Measurements from ENCODE around the gene HES7.

The HES7 gene

GRCh38 chr17:8122924-8123694 is 797 bp downstream of the HES7 start:
- H3K27me3 ChIP-seq (ENCODE audit: control insufficient read depth in 2 of 2, insufficient read depth in 2 of 2, low read length in 2 of 2), result peaks cover 27 to 33% of the 10 kb centered on the region in 2 donors

DNA sequence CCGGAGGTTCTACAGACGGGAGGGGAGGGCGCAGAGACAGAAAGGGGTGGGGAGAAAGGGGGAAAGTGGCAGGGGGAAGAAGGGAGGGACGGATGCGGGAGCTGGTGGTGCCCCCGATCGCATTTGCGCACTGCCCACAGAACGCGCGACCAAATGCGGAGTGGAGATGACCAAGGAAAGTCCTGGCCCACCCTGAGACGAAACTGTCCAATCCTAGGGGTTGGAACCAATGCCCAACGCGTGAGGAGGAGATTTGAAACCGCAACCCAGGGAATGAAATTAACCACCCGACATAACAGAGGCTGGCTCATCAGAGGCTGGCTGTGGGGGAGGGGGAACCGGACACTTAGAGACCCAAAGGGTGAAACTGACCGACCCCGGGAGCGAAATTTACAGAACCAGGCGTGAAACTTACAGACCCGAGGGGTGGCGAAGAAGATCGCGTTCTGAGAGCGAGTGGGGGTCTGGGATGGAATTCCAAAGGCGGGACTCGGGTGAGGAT is 1.4 kb downstream of the HES7 start:
- Histone ChIP-seq H3K4me3 (ENCODE audit: low read length in 2 of 2) (peak overlapping the region; percentile 68), H3K9ac (ENCODE audit: low read depth in 1 of 2, low read length in 2 of 2) (peak overlapping the region in 1 of 2 donors; percentile 24), H3K36me3 (ENCODE audit: control insufficient read depth in 2 of 2, insufficient read depth in 2 of 2, low read length in 2 of 2) (no peaks in the 10 kb centered on the region), H3K4me1 (ENCODE audit: control insufficient read depth in 2 of 2, insufficient read depth in 2 of 2, low read length in 2 of 2) (peaks cover 68 to 82% of the 10 kb centered on the region in 2 donors), H3K27me3 (ENCODE audit: control insufficient read depth in 2 of 2, insufficient read depth in 2 of 2, low read length in 2 of 2) (peaks cover 30 to 39% of the 10 kb centered on the region in 2 donors), H3K27ac (ENCODE audit: low read depth in 2 of 2, low read length in 2 of 2) (no peak overlapping the region), H3K9me3 (ENCODE audit: control insufficient read depth in 2 of 2, low read length in 2 of 2) (no peaks in the 10 kb centered on the region)

More at GRCh38 chr17:8122924-8123694, 797 bp downstream of the HES7 start:
- peaks cover 61 to 76% of the 10 kb centered on the region in 2 donors for H3K4me1 ChIP-seq (ENCODE audit: control insufficient read depth in 2 of 2, insufficient read depth in 2 of 2, low read length in 2 of 2)
- H3K9ac ChIP-seq (ENCODE audit: low read depth in 1 of 2, low read length in 2 of 2), result peak overlapping the region in 1 of 2 donors; percentile 29
- H3K27ac ChIP-seq (ENCODE audit: low read depth in 2 of 2, low read length in 2 of 2), result no peak overlapping the region
- no peaks in the 10 kb centered on the region for H3K36me3 ChIP-seq (ENCODE audit: control insufficient read depth in 2 of 2, insufficient read depth in 2 of 2, low read length in 2 of 2)
- no peaks in the 10 kb centered on the region for H3K9me3 ChIP-seq (ENCODE audit: control insufficient read depth in 2 of 2, low read length in 2 of 2)
- H3K4me3 ChIP-seq (ENCODE audit: low read length in 2 of 2), result peak overlapping the region; percentile 68

DNA sequence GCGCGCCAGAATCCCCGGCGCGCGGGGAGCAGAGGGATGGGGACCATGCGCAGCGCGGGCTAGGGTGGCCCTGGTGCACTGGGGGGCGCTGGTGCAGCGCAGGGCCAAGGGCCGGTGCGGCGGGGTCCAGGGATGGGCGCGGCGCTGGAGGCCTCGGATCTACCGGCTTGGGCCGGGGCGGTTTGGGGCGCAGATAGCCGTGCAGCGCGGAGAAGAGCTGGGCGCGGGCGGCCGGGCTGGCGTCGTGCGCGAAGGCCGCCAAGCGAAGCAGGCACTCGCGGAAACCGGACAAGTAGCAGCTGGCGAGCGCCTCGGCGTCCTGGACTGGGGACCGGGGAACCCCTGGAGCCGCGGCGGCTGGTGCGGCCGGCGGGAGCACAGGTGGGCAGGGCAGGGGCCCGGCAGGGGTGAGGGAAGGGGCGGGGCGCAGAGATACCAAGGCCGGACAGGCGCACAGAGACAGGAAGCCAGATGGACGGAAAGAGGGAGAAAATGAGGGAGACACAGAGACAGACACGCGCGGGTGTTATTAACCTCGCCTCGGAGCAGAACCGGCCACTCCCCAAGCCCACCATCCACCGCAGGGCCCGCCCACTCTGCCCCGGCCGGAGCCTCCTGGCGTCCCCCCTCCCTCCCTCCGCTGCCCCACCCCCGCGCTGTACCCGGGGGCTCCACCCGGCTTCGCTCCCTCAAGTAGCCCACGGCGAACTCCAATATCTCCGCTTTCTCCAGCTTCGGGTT is 2.1 kb downstream of the HES7 start:
- Histone ChIP-seq H3K4me1 (ENCODE audit: control insufficient read depth in 2 of 2, insufficient read depth in 2 of 2, low read length in 2 of 2) (peaks cover 63 to 80% of the 10 kb centered on the region in 2 donors), H3K27me3 (ENCODE audit: control insufficient read depth in 2 of 2, insufficient read depth in 2 of 2, low read length in 2 of 2) (peaks cover 32 to 41% of the 10 kb centered on the region in 2 donors), H3K4me3 (ENCODE audit: low read length in 2 of 2) (peak overlapping the region; percentile 68), H3K9ac (ENCODE audit: low read depth in 1 of 2, low read length in 2 of 2) (peak overlapping the region in 1 of 2 donors; percentile 35), H3K9me3 (ENCODE audit: control insufficient read depth in 2 of 2, low read length in 2 of 2) (no peaks in the 10 kb centered on the region), H3K36me3 (ENCODE audit: control insufficient read depth in 2 of 2, insufficient read depth in 2 of 2, low read length in 2 of 2) (no peaks in the 10 kb centered on the region), H3K27ac (ENCODE audit: low read depth in 2 of 2, low read length in 2 of 2) (no peak overlapping the region)

GRCh38 chr17:8121407-8121680 is 2.6 kb downstream of the HES7 start:
- H3K9ac ChIP-seq (ENCODE audit: low read depth in 1 of 2, low read length in 2 of 2), result no peak overlapping the region
- no peaks in the 10 kb centered on the region for H3K9me3 ChIP-seq (ENCODE audit: control insufficient read depth in 2 of 2, low read length in 2 of 2)
- H3K4me3 ChIP-seq (ENCODE audit: low read length in 2 of 2), result peak overlapping the region; percentile 68 to 85
- H3K36me3 ChIP-seq (ENCODE audit: control insufficient read depth in 2 of 2, insufficient read depth in 2 of 2, low read length in 2 of 2), result no peaks in the 10 kb centered on the region
- no peak overlapping the region for H3K27ac ChIP-seq (ENCODE audit: low read depth in 2 of 2, low read length in 2 of 2)
- H3K27me3 ChIP-seq (ENCODE audit: control insufficient read depth in 2 of 2, insufficient read depth in 2 of 2, low read length in 2 of 2), result peaks cover 38 to 46% of the 10 kb centered on the region in 2 donors
- peaks cover 60 to 77% of the 10 kb centered on the region in 2 donors for H3K4me1 ChIP-seq (ENCODE audit: control insufficient read depth in 2 of 2, insufficient read depth in 2 of 2, low read length in 2 of 2)

DNA sequence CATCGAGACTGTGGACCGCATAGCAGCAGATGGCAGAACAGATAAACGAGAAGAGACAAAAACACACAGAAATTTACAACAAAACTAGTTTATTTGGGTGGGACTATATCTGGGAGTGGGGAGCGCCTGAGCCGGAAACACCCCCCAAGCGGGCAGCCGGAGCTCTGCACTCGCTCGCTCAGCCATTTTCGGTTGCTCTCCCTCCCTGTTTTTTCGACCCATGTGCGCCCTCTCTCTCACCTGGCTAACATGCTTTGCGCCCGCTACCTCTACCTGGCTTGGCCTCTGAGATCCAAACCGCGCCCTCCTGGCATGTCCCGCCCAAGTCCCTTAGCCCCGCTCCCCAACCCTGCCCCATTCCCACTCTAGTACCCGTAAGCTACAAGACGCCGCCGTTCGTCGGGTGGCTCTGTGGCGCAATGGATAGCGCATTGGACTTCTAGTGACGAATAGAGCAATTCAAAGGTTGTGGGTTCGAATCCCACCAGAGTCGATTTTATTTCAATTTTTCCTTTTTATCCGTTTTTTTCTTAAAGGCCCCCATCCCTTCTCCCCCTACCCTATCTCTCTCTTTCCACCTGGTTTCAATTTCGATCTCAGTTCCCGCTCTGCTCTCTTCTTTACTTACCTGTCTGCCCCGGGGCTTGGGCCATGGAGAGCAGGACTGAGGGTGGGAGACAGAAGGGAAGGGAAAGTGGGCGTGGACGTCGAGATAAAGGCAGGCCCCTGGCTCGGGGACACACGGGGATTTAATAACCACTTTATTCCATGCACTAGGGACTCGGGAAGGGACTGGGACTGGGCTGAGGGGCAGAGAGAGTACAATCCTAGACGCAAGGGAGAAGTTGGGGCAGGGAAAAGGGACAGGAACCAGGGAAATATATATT is 3.1 kb downstream of the HES7 start:
- peaks cover 43 to 51% of the 10 kb centered on the region in 2 donors for H3K27me3 ChIP-seq (ENCODE audit: control insufficient read depth in 2 of 2, insufficient read depth in 2 of 2, low read length in 2 of 2)
- no peaks in the 10 kb centered on the region for H3K36me3 ChIP-seq (ENCODE audit: control insufficient read depth in 2 of 2, insufficient read depth in 2 of 2, low read length in 2 of 2)
- peak overlapping the region; percentile 41 to 85 for H3K4me3 ChIP-seq (ENCODE audit: low read length in 2 of 2)
- H3K27ac ChIP-seq (ENCODE audit: low read depth in 2 of 2, low read length in 2 of 2), result peak overlapping the region in 1 of 2 donors; percentile 24
- H3K9ac ChIP-seq (ENCODE audit: low read depth in 1 of 2, low read length in 2 of 2), result peak overlapping the region in 1 of 2 donors; percentile 15
- H3K9me3 ChIP-seq (ENCODE audit: control insufficient read depth in 2 of 2, low read length in 2 of 2), result no peaks in the 10 kb centered on the region
- H3K4me1 ChIP-seq (ENCODE audit: control insufficient read depth in 2 of 2, insufficient read depth in 2 of 2, low read length in 2 of 2), result peaks cover 54 to 73% of the 10 kb centered on the region in 2 donors

DNA sequence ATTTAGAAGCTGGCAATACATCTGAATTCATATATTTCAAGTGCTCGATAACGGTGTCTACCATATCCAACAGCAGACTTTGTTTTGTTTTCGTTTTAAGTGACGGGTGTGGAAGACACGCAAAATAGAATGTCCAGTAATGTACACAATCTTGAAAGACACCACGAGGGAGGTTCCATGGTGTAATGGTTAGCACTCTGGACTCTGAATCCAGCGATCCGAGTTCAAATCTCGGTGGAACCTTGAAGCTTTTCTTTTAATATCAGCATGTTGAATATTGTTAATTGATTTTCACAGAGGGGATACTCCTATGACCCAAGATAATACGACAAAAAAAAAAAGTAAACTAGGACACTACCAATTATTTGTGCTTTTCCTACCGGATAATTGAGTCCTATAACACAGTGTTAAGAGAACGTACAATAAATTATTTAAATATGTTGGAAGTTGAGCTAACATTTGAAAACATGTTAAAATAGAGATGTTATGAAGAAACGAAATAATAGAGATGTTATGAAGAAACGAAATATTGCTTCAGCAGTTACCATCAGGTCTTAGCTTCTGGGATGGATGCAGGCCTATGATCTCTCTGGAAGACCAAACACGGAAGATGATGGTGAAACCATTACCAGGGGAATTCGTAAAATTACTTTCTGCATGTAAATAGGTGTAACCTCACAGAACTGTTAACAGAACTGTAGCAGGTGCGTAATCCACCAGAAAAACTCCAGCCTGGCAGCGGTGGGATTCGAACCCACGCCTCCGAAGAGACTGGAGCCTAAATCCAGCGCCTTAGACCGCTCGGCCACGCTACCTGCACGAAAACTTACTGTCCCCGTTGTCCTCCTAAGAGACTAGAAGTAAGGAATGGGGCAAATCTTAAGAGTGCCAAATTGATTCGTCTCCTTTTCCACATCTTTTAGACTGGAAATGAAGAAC is 4.1 kb downstream of the HES7 start:
- Histone ChIP-seq H3K4me3 (ENCODE audit: low read length in 2 of 2) (peak overlapping the region; percentile 69 to 85), H3K4me1 (ENCODE audit: control insufficient read depth in 2 of 2, insufficient read depth in 2 of 2, low read length in 2 of 2) (peaks cover 46 to 63% of the 10 kb centered on the region in 2 donors), H3K9me3 (ENCODE audit: control insufficient read depth in 2 of 2, low read length in 2 of 2) (no peaks in the 10 kb centered on the region), H3K27ac (ENCODE audit: low read depth in 2 of 2, low read length in 2 of 2) (peak overlapping the region in 1 of 2 donors; percentile 24), H3K9ac (ENCODE audit: low read depth in 1 of 2, low read length in 2 of 2) (peak overlapping the region in 1 of 2 donors; percentile 45), H3K36me3 (ENCODE audit: control insufficient read depth in 2 of 2, insufficient read depth in 2 of 2, low read length in 2 of 2) (no peaks in the 10 kb centered on the region), H3K27me3 (ENCODE audit: control insufficient read depth in 2 of 2, insufficient read depth in 2 of 2, low read length in 2 of 2) (peaks cover 48 to 54% of the 10 kb centered on the region in 2 donors)

DNA sequence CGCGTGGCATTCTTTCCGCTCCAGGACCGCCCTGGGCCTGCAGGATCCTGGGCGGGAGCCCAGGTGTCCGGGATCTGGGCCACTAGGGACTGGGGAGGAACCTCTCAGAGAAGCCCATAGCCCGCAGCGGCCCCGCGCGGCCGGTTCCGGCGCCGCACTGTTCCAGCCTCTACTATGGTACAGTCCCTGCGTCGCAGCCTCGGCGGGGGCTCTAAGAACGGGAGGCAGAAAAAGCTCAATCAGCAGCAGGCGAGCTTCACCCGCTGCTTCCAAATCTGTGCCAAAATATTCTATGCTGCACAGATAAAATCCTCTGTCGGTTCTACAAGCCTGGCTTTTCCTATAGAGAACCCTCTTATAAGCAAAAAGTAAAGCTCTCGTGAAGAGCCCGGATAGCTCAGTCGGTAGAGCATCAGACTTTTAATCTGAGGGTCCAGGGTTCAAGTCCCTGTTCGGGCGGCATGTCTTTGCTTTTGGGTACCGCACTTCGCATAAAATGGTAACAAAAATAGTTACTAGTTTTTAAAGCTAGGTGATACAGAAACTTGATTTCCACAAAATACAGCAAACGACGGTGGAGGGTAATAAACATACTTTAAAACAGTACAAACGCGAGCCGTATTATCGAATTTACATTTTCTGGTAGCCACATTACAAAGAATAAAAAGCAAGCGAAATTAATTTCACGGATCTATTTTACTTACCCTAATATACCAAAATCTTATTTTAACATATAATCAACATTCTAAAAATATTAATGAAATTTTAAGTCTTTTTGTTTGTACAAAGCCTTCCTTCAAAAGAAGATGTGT is 4.9 kb downstream of the HES7 start:
- peak overlapping the region; percentile 45 to 72 for H3K9ac ChIP-seq (ENCODE audit: low read depth in 1 of 2, low read length in 2 of 2)
- H3K4me1 ChIP-seq (ENCODE audit: control insufficient read depth in 2 of 2, insufficient read depth in 2 of 2, low read length in 2 of 2), result peaks cover 39 to 56% of the 10 kb centered on the region in 2 donors
- peak overlapping the region; percentile 69 to 85 for H3K4me3 ChIP-seq (ENCODE audit: low read length in 2 of 2)
- H3K36me3 ChIP-seq (ENCODE audit: control insufficient read depth in 2 of 2, insufficient read depth in 2 of 2, low read length in 2 of 2), result no peaks in the 10 kb centered on the region
- H3K27me3 ChIP-seq (ENCODE audit: control insufficient read depth in 2 of 2, insufficient read depth in 2 of 2, low read length in 2 of 2), result peaks cover 46 to 54% of the 10 kb centered on the region in 2 donors
- H3K27ac ChIP-seq (ENCODE audit: low read depth in 2 of 2, low read length in 2 of 2), result peak overlapping the region; percentile 41 to 62
- no peaks in the 10 kb centered on the region for H3K9me3 ChIP-seq (ENCODE audit: control insufficient read depth in 2 of 2, low read length in 2 of 2)

DNA sequence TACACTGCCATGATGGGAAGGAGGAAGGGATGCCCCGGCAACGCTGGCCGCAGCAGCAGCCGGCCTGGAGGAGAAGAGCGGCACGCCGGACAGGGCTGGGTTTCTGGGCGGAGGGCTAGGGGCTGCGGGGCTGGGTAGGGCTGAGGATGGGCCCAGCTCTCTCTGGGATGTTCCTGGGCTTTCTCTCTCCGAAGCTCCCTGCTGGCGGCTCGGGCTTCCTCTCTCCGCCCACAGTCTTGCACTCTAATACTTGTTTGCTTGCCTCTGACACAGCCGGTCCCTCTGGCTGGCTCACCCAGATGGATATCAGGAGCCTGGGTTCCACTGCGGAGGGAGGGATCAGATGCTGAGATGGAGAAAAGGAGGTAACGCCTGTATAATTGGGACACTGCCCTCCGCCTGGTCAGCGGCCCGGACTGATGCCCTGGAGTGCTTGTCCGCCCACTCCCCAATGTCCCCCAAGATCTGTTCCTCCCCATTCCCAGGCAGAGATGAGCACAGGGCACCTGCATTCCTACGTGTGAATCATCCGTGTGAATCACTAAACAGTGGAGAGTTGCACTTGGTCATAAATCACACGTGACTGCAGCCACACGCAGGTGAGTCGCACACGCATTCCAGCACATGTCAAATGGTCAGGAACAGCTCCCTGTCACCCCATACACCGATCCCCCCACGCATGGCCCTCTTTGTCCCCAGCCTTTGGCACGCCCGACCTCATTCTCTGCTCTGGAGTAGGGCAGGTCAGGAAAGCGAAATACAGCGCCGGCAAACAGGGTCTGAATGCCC is 5.7 kb downstream of the HES7 start, which contains the start of gene ALOXE3:
TSS of gene ALOXE3 (minus strand) at position 535 of the 789 bp plus-strand sequence. CDS start at position 11, 524 bp downstream.
- peak within 1 kb of the TSS; percentile 41 to 62 for H3K27ac ChIP-seq (ENCODE audit: low read depth in 2 of 2, low read length in 2 of 2)
- no peaks in the 10 kb centered on the region for H3K9me3 ChIP-seq (ENCODE audit: control insufficient read depth in 2 of 2, low read length in 2 of 2)
- H3K9ac ChIP-seq (ENCODE audit: low read depth in 1 of 2, low read length in 2 of 2), result peak within 1 kb of the TSS; percentile 45 to 72
- H3K27me3 ChIP-seq (ENCODE audit: control insufficient read depth in 2 of 2, insufficient read depth in 2 of 2, low read length in 2 of 2), result peaks cover 41 to 48% of the 10 kb centered on the region in 2 donors
- peaks cover 31 to 48% of the 10 kb centered on the region in 2 donors for H3K4me1 ChIP-seq (ENCODE audit: control insufficient read depth in 2 of 2, insufficient read depth in 2 of 2, low read length in 2 of 2)
- peak within 1 kb of the TSS; percentile 69 to 85 for H3K4me3 ChIP-seq (ENCODE audit: low read length in 2 of 2)
- H3K36me3 ChIP-seq (ENCODE audit: control insufficient read depth in 2 of 2, insufficient read depth in 2 of 2, low read length in 2 of 2), result no peaks in the 10 kb centered on the region
